ENCODE results near the gene TTYH3. TPM values are rescaled to one million over a fixed set of nuclear protein-coding genes. Genes with fewer than 3 reads are reported as not detected.

Gene TTYH3
- total and polyA plus RNA-seq, 2 of the 13 experiments (the other 11 are each of a cell fraction or from before 2014, with no cell fraction given): 26.3 to 50.0 TPM

- 0 out of 2 replicates have a peak, but pooled peaks have one; percentile 34 for TF ChIP-seq ZNF512 (CRISPR knock-in tag; IDR thresholded peaks at IDR 0.05)
- no peak; the same call in 1 of the 2 replicates for TF ChIP-seq JDP2 (CRISPR knock-in tag; IDR thresholded peaks at IDR 0.05; ENCODE audit: borderline replicate concordance)
- TF ChIP-seq ZFAT (CRISPR knock-in tag; conservative IDR thresholded peaks at IDR 0.05): no peak
- TF ChIP-seq REL (CRISPR knock-in tag; conservative IDR thresholded peaks at IDR 0.05): no peak
- peak; percentile 92 for TF ChIP-seq SP5 (CRISPR knock-in tag; IDR thresholded peaks at IDR 0.05; ENCODE audit: borderline replicate concordance, low read depth)
- TF ChIP-seq IRX3 (CRISPR knock-in tag; IDR thresholded peaks at IDR 0.05; ENCODE audit: borderline replicate concordance, low read depth): 0 out of 2 replicates have a peak, but pooled peaks have one; percentile 52
- no peak for TF ChIP-seq ZNF33A (CRISPR knock-in tag; IDR thresholded peaks at IDR 0.05; ENCODE audit: borderline replicate concordance)
- TF ChIP-seq FOXJ3 (CRISPR knock-in tag; IDR thresholded peaks at IDR 0.05; ENCODE audit: borderline replicate concordance): peak; percentile 71; the same call in 1 of the 2 replicates
- no peak for TF ChIP-seq BCLAF1 (IDR thresholded peaks at IDR 0.05)
- TF ChIP-seq ZNF543 (CRISPR knock-in tag; IDR thresholded peaks at IDR 0.05): peak; percentile 60
- TF ChIP-seq ARID4A (CRISPR knock-in tag; IDR thresholded peaks at IDR 0.05; ENCODE audit: borderline replicate concordance): peak; percentile 76; the same call in 1 of the 2 replicates
- TF ChIP-seq ZNF160 (CRISPR knock-in tag; IDR thresholded peaks at IDR 0.05): peak; percentile 90
- TF ChIP-seq NFYB (CRISPR knock-in tag; IDR thresholded peaks at IDR 0.05): peak; percentile 58
- no peak for TF ChIP-seq HOXA7 (CRISPR knock-in tag; IDR thresholded peaks at IDR 0.05)
- no peak; the same call in 1 of the 2 replicates for TF ChIP-seq TSC22D2 (CRISPR knock-in tag; IDR thresholded peaks at IDR 0.05; ENCODE audit: borderline replicate concordance)
- peak; percentile 92 for TF ChIP-seq SAP130 (CRISPR knock-in tag; IDR thresholded peaks at IDR 0.05; ENCODE audit: low read depth)
- no peak for TF ChIP-seq ZNF30 (CRISPR knock-in tag; IDR thresholded peaks at IDR 0.05)
- 0 out of 2 replicates have a peak, but pooled peaks have one; percentile 42 for TF ChIP-seq RELA (CRISPR knock-in tag; IDR thresholded peaks at IDR 0.05)
- peak; percentile 97 for TF ChIP-seq ZNF563 (CRISPR knock-in tag; IDR thresholded peaks at IDR 0.05)
- TF ChIP-seq MTA3 (CRISPR knock-in tag; IDR thresholded peaks at IDR 0.05): no peak
- peak; percentile 75 for TF ChIP-seq FOXK1 (CRISPR knock-in tag; IDR thresholded peaks at IDR 0.05; ENCODE audit: borderline replicate concordance, low read depth)
Observed at GRCh38 chr7:2663121-2663886, 31.5 kb downstream of the TTYH3 start (continued).

Data from HepG2 (cell line).